Epithelial cell of proximal tubule (primary cell): ENCODE measurements around the gene SLC38A1. TPM values are rescaled to one million over a fixed set of nuclear protein-coding genes. Genes with fewer than 3 reads are reported as not detected.

Experiments
- DNase-seq: peaks from one replicate; pipeline ENCODE4 v3.0.0-alpha.2; 2011; ENCODE audit warnings: low read depth
- H3K4me3 ChIP-seq: 2 replicates; pipeline ENCODE4 v1.5.1; 2011; ENCODE audit warnings: low read depth, mild to moderate bottlenecking, low read length
- total RNA-seq: library from RNA; depleted of rRNA; stranded (reverse); fragments of >200 nt; gene quantifications from 2 replicates; pipeline ENCODE4 v1.2.3, GENCODE V29; 2015
- TF ChIP-seq, protein P1 (sequence below): conservative IDR thresholded peaks from 2 replicates; pipeline ENCODE4 v1.5.1; 2012; ENCODE audit warnings: low read depth, mild to moderate bottlenecking, low read length

The SLC38A1 gene
- total RNA-seq, 1 donor from 2014 or later = 73.1 TPM

DNA sequence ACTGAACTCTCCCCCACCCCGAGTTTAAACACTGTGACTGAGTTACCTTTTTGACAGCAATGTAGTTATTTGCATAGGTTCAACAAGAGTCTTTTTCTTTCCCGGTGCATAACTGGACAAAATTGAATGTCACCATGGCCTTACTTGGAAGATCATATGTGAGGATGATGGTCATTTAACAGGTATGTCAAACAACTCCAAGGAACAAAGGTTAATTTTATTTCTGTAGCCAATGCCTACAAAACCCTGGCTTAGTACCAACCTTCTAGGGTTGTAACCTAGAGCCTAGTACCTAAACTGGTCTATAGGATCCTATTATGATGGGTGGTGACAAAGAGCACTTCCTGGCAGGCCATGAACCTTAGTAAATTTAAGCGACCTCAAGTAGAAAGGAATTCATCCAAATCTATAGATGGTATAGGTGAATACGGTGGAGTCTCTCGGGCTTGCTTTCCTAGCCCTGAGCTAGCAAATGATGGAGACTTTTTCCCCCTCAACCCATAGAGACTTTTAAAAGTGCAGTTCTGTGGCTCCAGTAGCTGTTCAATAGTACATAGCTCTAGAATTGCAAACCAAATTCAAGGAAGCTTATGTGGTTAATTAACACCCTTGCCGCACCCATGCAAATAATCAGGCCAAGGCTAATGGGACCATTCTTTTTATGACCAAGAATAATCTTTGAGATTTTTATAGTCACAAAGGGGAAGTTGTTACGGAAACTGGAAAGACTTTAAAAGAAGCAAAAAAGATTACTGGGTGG is 89.0 kb downstream of the SLC38A1 start:
- no peak for DNase-seq
- no peak overlapping the region for H3K4me3 ChIP-seq
- TF ChIP-seq, protein P1, sequence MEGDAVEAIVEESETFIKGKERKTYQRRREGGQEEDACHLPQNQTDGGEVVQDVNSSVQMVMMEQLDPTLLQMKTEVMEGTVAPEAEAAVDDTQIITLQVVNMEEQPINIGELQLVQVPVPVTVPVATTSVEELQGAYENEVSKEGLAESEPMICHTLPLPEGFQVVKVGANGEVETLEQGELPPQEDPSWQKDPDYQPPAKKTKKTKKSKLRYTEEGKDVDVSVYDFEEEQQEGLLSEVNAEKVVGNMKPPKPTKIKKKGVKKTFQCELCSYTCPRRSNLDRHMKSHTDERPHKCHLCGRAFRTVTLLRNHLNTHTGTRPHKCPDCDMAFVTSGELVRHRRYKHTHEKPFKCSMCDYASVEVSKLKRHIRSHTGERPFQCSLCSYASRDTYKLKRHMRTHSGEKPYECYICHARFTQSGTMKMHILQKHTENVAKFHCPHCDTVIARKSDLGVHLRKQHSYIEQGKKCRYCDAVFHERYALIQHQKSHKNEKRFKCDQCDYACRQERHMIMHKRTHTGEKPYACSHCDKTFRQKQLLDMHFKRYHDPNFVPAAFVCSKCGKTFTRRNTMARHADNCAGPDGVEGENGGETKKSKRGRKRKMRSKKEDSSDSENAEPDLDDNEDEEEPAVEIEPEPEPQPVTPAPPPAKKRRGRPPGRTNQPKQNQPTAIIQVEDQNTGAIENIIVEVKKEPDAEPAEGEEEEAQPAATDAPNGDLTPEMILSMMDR = no peak

DNA sequence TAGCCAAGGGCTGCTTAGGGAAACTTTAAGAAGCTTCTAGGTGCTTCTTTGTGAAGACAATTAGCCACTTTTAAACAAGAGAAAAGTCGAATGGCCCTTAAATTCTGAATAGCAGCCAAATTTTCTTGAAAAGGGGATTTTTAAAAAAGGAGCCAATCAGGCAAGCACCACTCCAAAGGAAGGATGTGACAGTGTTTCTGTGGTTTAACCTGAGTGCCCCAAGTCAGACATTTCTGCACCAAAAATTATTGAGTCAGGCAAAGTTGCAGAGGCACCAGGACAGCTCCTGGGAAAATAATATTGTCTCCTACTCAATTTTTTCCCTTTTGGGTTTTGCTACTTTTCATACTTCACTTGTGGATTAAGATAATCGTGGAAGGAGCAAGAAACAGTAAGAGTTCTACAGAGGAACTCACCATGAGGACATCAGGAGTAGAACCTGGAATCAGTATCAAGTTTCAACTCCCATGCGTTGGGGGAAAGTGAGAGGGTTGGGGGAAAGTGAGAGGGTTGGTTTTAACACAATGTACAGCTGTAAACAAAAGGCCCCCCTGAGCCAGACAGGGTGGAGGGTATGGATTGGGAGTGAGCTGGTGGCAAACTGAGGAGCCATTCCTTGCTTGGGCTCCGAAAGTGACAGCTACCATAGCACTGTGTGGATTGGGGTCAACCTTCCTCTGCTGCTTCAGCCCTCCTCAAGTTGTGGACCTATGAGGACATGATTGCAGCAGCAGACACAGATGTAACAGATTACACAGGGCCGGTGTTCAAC is 90.8 kb downstream of the SLC38A1 start:
- DNase-seq = no peak
- TF ChIP-seq, protein P1 = no peak

DNA sequence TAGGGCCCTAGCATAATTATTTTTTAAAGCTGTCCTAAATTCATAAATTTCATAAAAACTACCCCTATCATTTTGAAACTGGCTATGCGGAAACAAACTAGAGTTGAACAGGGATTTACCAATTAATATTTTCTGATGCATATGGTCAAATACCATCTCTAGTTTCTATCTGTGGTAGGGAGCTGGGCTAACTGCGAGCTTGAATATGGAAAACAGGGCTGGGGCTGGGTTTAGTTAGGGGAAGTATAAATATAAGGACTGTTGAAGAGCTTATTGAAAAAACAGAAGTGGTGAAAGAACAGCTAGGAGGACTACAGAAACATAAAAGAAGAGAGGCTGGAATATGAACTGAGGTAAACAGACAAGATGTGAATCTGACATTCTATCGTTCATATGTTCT is 91.8 kb downstream of the SLC38A1 start:
- TF ChIP-seq, protein P1 = no peak
- no peak overlapping the region for H3K4me3 ChIP-seq
- DNase-seq = no peak

More for the DNA sequence above, 90.8 kb downstream of the SLC38A1 start:
- H3K4me3 ChIP-seq = no peak overlapping the region

DNA sequence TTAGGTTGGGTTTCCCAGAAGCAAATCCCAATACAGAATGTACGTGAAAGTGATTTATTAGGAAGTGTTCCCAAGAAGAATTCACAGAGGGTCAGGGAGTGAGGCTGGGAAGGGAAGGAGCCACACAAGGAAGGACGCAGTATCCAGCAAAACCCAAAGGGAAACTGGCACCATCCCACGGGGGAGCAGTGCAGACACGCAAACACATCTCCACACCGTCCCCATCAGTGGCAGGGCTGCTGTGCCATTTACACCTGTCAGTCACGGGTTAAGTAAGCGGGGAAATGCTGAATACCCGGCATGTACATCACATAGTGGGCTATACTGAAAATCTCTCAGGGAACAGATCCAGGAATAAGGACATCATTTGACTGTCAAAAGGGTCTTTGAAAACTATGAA is 93.9 kb downstream of the SLC38A1 start:
- DNase-seq = no peak
- H3K4me3 ChIP-seq = no peak overlapping the region
- TF ChIP-seq, protein P1 = no peak

DNA sequence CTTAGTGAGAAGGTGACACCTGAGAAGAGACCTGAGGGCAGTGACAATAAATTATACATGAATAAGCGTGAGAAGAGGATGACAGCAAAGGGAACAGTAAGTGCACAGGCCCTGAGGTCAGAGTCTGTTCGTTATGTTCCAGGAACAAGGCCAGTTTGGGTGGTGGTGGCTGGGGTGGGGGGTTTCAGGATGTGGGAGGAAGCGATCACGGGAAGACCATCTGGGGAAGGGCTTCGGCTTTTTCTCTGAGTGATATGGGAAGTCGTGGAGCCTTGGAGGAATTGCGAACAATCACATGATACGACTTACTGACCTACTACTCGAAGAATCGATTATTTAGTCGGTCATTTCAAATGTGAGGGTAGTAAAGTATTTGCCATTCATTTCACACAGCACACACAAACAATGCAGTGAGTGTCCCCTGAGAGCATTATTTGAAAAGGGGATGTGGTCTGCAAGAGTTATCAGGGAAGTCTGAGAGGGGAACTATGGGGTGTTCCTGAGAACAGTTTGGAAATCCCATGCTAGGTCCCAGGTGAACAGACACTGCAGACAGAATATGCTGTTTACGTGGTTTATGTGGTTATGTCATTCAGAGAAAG is 94.7 kb downstream of the SLC38A1 start:
- TF ChIP-seq, protein P1 = no peak
- H3K4me3 ChIP-seq = no peak overlapping the region
- no peak for DNase-seq

DNA sequence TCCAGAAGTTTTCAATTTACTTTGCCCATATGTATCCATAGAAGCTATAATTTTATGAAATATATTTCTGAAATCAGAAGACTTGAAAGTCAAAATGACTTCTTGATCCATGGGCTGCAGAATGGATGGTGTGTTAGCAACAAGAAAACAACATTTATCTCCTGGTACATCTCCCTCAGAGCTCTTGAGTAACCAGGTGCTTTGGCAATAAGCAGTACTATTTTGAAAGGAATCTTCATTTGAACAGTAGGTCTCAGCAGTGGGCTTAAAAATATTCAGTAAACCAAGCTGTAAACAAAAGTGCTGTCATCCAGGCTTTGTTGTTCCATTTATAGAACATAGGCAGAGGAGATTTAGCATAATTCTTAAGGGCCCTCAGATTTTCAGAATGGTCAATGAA is 100.4 kb downstream of the SLC38A1 start:
- DNase-seq = no peak
- H3K4me3 ChIP-seq = no peak overlapping the region
- TF ChIP-seq, protein P1 = no peak
